GM10266 (cell line): ENCODE measurements around the gene HSPA6.
"Not testable (repeated sequence)": the region's sequence is repeated elsewhere in the genome, so short reads cannot be mapped to it uniquely, and the experiment has no call there.

ENCODE experiments used
- DNase-seq: peaks from one replicate; pipeline ENCODE4 v3.0.0; 2012; ENCODE audit errors: extremely low spot score
- TF ChIP-seq, protein P1 (sequence below): IDR thresholded peaks from 2 replicates; pipeline ENCODE4 v1.5.1; 2012; ENCODE audit warnings: mild to moderate bottlenecking, low read depth; ENCODE audit not compliant: control insufficient read depth, insufficient read depth; ENCODE audit errors: missing control alignments

Gene HSPA6

DNA sequence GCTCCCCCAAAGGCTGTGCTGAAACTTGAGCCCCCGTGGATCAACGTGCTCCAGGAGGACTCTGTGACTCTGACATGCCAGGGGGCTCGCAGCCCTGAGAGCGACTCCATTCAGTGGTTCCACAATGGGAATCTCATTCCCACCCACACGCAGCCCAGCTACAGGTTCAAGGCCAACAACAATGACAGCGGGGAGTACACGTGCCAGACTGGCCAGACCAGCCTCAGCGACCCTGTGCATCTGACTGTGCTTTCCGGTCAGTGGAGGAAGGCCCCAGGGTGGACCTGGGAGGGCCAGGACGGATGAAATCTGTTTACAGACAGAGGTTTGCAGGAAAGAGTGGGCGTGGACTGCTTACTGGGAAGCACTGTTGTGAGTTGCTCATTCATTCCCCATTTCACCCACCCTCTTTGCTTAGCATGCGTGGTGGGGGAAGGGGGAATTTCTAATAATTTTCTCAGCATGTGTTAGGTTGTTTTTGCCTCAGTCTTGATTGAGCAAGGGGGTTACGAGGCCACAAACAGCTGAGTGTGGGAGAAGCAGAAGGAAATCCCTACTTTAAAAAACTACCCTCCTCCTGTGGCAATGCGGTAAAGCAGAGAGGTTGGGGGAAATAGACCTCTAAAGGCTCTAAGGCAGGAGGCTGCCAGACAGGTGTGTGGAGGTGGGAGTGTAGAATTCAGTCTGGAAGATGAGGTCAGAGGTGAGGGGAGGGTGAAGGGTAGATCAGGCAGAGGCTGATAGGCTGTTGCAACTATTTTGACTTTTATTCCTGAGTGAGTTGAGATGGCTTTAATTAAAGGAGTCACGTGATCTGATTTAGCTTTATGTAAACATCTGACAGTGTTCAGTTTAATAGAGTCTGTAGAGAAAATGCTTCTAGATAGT, 17.8 kb upstream of the HSPA6 start:
- DNase-seq: no peak

DNA sequence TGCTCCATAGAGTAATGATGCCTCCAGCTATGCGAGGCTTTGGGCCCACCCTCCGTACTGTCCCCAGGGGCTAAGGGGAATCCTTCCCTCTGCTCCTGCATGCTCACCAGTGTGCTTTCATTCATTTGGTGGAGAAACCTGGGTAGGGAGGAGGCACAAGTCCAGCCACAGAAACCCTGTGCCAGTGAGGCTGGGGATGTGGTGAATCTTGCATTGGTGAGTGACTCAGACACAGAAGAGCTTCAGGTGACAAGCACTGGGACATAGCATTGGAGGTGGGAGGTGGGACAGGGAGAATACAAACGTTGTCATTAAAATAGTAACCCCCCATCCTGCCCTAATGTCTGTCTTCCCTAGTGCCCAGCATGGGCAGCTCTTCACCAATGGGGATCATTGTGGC, 13.9 kb upstream of the HSPA6 start:
- no peak for DNase-seq
- TF ChIP-seq, protein P1, sequence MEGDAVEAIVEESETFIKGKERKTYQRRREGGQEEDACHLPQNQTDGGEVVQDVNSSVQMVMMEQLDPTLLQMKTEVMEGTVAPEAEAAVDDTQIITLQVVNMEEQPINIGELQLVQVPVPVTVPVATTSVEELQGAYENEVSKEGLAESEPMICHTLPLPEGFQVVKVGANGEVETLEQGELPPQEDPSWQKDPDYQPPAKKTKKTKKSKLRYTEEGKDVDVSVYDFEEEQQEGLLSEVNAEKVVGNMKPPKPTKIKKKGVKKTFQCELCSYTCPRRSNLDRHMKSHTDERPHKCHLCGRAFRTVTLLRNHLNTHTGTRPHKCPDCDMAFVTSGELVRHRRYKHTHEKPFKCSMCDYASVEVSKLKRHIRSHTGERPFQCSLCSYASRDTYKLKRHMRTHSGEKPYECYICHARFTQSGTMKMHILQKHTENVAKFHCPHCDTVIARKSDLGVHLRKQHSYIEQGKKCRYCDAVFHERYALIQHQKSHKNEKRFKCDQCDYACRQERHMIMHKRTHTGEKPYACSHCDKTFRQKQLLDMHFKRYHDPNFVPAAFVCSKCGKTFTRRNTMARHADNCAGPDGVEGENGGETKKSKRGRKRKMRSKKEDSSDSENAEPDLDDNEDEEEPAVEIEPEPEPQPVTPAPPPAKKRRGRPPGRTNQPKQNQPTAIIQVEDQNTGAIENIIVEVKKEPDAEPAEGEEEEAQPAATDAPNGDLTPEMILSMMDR: no peak

More for the DNA sequence above, 17.8 kb upstream of the HSPA6 start:
- TF ChIP-seq, protein P1: no peak

GRCh38 chr1:161511018-161511755, 13.2 kb upstream of the HSPA6 start:
- DNase-seq: no peak
- TF ChIP-seq, protein P1: no peak

GRCh38 chr1:161511756-161512060, 12.6 kb upstream of the HSPA6 start:
- TF ChIP-seq, protein P1: no peak
- DNase-seq: no peak

DNA sequence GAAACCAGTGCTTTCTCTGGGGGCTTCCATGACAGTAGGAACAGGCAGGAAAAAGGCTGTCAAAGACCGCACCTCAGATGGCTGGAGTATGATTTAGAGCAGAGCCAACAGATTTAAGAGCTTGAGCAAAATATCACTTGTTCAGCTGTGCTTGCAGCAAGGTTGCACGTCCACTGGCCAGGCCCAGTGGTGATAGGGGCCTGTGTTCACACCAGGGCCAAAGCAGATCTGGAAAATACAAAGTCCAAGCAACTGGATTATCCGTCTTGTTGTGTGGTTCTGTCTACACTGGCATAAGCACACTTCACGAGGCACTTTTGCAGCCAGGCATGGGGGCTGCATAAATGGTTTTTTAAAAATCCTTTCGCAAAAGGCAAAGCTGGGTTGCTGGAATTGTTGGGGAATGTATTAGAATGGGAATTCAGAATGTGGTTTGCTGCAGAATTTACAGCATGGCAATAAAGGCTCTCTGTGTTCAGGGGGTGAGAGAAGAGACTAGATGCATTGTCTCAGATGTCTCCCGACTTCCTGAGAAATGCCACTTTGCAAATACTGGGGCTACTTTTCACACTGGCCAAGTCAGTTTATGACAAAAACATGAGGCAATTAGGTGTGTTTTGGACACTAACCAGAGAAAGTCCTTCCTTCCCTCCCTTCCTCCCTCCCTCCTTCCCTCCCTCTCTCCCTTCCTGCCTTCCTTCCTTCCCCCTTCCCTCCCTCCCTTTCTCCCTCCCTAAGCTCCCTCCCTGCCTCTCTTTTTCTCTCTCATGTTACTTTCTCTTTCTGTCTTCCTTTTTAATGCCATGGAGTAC, 11.5 kb upstream of the HSPA6 start:
- not testable (repeated sequence) for DNase-seq

- not testable (repeated sequence) for DNase-seq
Measured at GRCh38 chr1:161513448-161513780, 10.9 kb upstream of the HSPA6 start.

DNA sequence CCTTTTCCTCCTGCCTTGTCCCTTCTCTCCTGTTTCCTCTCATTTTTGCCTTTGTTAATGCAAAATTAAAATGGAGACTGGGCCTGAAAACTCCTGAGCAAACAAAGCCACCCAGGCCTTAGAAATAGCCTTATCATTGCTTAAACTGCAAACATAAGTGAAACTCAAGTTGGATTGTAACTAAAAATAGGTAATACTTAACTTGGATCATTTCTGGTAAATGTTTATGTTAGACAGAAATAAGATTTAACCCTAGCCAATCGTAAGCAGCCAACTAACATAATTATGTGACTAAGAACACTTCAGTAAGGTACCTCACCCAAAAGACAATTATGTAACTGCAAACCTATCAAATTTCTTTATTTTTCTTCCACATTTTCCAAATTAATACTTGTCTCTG, 10.4 kb upstream of the HSPA6 start:
- not testable (repeated sequence) for DNase-seq

DNA sequence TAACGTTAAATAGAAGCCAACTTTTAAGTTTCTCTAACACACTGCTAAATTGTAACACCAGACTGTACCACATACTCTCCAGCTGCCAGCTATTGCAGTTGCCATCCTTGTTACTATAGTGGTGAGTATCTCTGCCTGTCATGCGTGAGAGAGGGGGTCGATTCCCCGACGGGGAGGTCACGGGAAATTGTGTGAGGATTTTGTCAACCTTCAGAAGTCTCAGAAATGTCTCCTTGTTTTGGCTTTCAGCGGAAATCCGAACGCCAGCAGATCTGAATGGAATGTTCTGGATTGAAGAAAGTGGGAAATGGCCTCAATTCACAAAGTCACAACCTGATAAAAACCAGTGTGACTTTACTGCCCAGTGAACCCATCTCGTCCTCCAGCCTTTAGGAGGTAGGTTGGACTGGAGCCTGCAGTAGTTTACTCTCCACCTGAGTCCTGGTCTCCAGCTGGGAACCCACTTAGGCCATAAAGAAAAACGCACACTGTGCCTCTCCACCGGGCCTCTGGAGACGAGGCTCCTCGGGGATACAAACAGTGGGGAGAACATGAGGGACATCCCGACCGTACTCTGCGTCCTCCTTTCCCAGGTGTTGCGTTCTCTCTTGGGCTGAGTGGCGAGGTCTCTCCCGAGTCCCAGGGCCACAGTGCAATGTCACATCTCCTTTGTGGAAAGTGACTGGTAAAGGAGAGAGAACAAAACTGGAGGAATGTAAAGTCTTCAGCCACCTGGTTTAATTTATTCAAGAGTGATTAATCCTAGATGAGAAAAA, 1.1 kb upstream of the HSPA6 start:
- not testable (repeated sequence) for DNase-seq

- DNase-seq: not testable (repeated sequence)
Measured at GRCh38 chr1:161524742-161525291, 477 bp downstream of the HSPA6 start.

GRCh38 chr1:161525321-161525720, 981 bp downstream of the HSPA6 start:
- not testable (repeated sequence) for DNase-seq

DNA sequence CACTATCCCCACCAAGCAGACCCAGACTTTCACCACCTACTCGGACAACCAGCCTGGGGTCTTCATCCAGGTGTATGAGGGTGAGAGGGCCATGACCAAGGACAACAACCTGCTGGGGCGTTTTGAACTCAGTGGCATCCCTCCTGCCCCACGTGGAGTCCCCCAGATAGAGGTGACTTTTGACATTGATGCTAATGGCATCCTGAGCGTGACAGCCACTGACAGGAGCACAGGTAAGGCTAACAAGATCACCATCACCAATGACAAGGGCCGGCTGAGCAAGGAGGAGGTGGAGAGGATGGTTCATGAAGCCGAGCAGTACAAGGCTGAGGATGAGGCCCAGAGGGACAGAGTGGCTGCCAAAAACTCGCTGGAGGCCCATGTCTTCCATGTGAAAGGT, 1.6 kb downstream of the HSPA6 start:
- not testable (repeated sequence) for DNase-seq

DNA sequence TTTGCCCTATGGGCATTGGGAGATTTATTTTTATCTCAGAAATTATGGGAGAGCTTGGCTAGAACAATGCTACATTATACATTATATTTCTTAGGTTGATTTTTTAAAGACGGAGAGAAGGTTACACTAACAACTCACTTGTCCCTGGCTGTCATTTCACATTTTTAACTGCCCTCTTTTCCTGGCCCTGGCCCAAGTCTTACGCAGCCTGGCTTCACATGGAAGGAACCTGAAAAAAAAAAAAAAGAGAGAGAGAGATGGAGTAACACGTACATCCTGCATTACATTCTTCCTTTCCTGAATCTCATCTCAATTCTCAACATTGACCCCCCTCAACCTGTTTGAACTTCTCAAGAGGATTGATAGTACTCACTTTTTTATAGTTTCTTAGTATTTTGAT, 4.2 kb downstream of the HSPA6 start:
- not testable (repeated sequence) for DNase-seq

DNA sequence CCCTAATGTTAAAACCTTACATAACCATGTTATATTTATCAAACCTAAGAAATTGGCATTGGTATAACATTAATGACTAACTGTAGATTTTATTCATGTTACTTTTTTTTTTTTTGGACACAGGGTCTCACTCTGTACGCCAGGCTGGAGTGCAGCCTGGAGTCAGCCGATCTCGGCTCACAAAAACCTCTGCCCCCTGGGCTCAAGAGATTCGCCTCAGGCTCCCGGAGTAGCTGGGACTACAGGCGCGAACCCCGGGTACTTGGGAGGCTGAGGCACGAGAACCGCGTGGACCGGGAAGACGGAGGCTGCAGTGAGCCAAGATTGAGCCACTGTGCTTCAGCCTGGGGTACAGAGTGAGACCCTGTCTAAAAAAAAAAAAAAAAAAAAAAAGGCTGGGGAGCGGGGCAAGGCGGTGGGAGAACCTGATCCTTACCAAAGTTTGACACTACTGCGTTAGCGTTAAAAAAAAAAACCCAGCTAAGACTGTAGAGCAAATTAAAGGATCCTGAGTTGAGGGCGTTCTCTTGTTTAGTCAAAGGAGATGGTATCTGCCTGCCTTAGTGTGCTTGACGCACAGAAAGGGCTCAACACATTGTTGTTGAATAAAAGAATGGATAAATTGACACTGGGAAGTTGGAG, 5.2 kb downstream of the HSPA6 start:
- not testable (repeated sequence) for DNase-seq
